HK-2 (cell line): ENCODE measurements around the gene MGAT1.
"Not testable (repeated sequence)": the region's sequence is repeated elsewhere in the genome, so short reads cannot be mapped to it uniquely, and the experiment has no call there.

Experiments
- DNase-seq: peaks from one replicate; pipeline ENCODE4 v3.0.0-alpha.2; 2018; ENCODE audit not compliant: unreplicated experiment

The MGAT1 gene

DNA sequence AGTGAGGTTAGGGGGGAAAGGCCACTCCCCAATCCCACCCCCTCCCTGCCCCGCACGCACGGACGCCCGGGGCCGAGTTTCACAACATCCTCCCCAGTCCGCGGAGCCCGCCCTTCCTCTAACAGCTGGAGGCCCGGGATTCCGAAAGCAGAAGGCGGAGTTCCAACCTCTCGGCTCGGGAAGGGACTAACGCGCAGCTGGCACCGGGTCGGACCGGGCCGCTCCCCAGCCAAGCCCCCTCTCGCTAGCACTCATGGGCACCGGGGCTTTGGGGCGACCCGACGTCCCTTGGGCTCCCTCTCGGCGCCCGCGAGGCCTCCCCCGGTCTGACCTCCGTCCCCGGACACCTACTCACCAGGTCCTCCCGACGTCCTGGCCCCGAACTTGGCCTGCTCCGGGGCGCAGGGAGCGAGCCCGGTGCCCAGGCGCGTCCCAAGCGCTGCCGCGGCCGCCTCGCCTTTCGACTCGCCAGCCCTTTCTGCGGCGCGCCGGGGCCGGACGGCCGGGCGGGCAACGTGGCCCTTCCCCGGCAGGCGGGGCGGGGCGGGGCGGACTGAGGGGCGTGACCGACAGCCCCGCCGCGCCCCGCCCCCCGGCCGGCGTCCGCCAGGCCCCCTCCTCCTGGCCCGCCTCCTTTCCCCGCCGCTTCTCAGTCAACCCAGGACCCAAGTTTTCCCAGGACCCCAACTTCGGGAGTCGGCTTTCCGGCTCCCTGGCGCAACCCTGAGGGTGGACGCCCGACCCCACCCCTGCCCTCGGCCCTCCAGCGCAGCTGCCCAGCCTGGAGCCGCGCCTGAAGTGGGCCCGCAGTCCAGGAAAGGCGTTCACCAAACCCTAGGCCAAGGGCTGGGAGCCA is at the start of gene MGAT1:
Gene MGAT1 (minus strand): TSS at position 482 of the 856 bp plus-strand sequence. CDS start 9,835 bp downstream, outside the sequence.
- peak; percentile 64 for DNase-seq

DNA sequence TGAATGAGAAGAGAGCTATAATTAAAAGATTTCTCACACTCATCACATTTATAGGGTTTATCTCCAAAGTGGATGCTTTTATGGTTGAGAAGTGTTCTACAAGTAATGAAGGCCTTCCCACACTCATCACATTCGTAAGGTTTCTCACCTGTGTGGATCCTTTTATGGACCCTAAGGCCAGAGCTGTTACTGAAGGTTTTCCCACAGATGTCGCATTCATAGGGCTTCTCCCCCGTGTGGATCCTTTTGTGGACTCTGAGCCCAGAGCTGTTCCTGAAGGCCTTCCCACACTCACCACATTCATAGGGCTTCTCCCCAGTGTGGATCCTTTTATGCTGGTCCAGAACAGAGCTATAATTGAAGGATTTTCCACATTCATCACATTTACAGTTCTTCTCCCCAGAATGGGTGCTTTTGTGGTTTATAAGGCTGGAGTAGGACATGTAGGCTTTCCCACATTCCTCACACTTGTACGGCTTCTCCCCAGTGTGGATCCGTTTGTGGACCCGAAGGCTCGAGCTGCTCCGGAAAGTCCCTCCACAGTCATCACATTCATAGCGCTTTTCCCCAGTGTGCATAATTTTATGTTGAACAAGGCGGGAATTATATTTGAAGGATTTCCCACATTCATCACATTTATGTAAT is 48.0 kb upstream of the MGAT1 start:
- no peak for DNase-seq

DNA sequence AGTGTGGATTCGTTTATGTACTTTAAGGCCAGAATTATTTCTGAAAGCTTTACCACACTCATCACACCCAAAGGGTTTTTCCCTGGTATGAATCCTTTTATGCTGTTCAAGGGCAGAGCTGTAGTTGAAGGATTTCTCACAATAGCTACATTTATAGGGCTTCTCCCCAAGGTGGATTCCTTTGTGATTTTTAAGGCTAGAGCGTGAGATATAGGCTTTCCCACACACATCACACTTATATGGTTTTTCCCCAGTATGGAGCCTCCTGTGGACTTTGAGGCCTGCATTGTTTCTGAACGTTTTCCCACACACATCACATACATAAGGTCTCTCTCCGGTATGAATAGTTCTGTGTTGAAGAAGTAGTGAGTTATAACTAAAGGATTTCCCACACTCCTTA is 47.2 kb upstream of the MGAT1 start:
- no peak for DNase-seq

DNA sequence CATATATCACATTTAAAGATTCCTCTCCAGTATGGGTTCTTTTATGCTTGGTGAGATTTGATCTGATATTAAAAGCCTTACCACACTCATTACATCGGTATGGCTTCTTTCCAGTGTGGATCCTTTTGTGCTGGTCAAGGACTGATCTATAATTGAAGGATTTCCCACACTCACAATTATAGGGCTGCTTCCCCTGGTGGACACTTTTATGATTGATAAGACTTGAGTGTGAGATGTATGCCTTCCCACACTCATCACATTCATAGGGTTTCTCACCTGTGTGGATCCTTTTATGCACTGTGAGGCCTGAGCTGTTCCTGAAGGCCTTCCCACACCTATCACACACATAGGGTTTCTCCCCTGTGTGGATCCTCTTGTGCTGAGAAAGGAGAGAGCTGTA is 46.3 kb upstream of the MGAT1 start:
- DNase-seq: no peak

DNA sequence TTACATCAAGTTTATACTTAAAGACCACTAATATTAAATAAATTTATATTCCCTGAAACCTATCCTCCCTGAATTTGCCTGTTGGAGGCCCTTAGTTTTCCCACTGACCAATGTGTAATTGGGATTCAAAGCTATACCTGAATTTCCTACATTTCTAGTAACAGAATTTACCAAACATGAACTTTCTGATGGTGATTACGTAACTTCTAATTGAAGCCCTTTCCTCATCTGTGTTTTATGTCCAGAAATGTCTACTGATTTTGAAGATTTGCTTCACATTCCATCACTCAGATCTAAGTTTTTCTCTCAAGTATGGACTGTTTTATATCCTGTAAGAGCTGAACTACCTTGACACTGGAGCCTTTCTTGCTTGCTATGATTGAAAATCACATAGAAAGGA is 45.7 kb upstream of the MGAT1 start:
- DNase-seq: no peak

DNA sequence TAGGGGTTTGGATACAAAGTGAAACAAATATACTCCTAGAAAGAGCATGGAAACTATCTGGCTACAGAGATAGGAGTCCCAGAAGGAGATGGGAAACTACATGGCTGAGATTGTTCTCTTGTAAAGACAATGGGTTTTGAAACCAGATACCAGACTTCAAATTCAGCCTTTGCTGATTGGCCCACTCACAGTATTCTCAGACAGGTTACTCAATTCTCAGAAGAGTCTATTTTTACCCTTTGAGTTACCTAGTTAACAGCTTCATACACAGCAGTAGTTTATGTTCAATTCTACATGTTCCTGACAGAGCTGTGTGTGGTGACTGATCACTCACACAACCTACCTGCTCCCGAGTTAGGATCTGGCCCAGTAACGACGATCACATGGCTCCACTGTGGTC is 44.4 kb upstream of the MGAT1 start:
- no peak for DNase-seq

DNA sequence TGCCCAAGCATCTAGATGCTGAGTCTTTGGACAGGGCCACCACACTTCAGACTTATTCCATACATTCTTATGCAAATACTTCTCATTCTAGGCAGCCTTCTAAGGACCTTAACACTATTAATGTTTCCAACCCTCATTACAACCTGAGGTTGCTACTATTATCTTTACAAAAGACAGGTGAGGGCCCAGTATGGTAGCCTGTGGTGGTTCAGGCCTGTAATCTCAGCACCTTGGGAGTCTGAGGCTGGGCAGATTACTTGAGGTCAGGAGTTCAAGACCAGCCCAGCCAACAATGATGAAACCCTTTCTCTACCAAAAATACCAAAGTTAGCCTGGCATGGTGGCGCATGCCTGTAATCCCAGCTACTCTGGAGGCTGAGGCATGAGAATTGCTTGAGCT is 42.3 kb upstream of the MGAT1 start:
- DNase-seq: no peak

DNA sequence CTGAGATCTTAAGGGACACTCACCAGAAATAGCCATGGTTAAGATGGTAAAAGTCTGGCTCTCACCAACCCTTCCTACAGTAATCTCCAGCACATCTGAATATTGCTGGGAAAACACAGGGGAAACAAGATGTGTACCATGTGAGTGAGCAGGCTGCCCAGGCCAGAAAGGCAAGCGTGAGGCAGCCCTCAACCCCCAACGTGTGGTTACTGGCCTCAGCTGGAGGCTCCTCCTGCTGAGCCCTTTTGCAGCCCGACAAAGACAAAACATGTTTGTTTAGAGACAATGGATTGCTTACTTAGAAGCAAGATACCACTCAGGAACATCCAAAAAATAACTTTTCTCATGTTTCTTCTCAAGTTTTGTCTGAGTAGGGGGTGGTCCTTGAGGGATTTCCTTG is 41.8 kb upstream of the MGAT1 start:
- DNase-seq: no peak

DNA sequence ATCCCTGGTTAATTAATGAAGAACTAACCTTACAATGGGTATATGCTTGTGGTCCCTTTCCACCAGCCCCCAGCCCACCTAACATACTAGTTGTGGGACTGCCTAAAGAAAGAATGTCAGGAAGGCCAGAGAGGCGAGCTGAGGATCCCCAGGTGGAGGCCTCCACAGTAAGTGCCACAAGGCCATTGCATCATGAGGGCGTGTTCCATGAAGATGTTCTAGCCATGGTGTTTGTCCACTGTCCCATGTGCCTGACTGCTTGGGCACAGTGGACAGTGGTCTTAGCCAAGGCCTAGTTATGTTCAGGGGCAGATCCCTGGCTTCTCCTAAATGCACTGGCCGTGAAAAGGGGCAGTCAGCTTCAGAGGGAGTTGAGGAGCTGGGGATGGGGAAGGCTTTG is 37.3 kb upstream of the MGAT1 start:
- DNase-seq: no peak

DNA sequence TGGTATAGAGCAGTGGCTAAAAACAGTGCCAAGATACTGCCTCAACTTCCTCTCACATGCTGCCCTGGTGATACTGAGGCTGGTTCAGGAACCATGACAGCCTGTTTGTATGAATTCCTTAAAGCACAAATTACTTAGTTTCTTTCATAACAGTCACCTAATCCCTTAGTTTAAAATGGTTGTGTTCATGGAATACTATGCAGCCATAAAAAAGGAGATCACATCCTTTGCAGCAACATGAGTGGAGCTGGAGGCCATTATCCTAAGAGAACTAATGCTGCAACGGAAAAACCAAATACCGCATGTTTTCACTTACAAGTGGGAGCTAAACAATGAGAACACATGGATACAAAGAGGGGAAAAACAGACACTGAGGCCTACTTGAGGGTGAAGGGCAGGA is 36.6 kb upstream of the MGAT1 start:
- DNase-seq: no peak

DNA sequence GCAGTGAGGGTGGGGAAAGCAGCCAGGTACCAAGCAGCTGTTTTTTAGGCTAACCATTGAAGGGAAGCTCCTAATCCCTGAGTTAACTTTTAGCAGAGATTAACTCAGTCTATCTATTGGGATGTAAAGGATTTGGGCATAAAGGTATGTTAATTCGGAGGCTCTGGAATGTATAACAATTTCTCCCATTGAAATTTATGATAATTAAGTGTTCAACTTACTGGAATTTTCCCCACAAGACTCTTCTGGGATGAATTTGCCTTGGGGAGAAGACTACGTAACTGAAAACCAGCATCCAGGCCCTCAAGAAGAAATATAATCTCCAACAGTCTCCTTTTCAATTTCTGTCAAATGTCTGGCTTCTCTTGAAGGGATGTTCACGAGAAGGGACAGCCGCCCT is 34.9 kb upstream of the MGAT1 start:
- DNase-seq: no peak

DNA sequence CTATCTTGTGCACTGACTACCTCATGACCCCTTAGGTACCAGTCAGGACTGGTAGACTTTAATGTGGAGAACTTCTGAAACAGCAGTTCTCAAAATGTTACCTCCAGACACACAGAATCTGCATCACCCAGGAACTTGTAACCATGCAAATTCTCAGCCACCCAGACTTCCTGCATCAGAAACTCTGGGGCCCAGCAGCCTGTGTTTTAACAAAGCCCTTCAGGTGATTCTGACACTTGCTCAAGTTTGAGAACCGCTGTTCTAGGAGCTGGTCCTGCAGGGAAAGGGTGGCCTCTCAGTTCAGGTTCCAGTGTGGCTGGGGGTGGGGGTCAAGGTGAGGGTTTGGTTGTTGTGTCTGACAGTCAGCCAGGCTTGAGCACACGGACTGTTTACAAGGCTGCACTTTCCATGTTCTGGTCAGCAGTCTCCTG is 30.0 kb upstream of the MGAT1 start:
- DNase-seq: no peak

DNA sequence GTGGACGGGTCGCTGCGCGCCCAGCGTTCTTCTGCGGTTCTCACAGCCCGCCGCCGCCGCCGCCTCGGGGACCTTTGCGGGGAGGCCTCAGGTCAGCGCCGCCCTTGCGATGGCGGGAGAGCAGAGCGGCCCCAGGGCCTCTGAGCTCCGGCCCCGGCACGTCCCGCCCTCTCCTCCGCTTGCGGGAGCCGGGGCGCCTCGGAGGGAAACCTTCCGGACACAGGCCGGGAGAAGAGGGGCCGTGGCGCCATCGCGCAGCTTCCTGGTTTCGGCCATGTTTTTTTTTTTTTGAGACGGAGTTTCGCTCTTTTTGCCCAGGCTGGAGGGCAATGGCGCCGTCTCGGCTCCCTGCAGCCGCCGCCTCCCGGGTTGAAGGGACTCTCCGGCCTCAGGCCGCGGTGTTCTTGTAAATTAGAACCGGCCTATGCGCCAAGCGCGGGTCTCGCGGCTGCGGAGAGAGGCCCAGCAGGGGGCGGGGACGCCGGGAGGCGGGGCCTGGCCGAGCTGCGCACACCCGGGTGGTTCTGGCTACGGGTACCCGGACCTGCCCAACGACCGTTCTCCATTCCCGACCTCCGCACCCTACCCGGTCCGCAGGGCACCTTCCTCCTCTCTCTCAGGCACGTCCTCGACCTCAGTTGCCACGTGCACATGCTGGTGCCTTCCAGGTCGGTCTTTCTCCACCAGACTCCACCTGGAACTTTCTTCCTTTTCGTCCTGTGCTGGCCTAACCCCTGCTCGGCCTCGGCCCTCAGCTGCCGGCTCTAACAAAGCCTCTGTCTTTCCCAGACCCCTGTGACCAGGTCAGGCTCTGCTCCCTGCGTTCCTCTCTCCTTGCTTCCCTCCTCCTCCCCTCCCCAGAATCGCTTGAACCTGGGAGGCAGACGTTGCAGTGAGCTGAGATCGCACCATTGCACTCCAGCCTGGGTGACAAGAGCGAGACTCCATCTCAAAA is 28.8 kb upstream of the MGAT1 start:
- peak; percentile 72 for DNase-seq

DNA sequence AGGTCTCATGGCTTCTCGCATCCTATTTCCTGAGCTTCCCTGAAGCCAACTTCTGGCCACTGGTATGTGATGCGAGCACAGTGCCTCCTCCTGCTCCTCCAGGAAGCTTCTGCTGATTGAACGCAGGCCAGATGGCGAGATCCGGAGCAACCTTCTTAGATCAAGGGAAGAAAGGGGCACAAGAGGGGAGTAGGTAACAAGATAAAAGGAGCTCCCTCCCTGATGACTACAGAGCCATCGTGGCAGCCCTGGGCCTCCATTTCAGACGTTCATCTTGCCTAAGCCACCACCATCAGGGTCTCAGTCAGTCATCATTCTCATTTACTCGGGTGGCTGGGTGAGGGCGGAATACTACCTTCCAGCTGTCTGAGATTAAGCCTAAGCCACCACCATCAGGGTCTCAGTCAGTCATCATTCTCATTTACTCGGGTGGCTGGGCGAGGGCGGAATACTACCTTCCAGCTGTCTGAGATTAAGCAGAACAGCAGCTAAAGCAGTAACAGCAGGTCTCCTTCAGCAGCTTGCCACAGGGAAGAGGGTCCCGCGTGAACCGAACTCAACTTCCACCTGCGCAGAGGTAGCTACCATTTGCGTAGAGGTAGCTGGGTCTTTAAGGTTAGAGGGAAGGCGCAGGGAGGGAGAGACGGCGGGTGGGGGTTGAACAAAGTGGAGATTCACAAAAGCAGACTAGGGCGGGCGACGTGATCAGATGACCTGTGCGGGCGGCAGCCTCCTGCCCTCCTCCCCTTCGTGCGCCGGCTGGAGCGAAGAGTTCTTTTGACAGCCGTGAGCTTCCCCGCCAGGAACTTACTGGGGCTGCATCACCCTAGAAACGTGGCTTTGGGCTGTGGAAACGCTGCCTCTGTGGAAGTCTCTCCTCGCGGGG is 27.9 kb upstream of the MGAT1 start:
- no peak for DNase-seq

DNA sequence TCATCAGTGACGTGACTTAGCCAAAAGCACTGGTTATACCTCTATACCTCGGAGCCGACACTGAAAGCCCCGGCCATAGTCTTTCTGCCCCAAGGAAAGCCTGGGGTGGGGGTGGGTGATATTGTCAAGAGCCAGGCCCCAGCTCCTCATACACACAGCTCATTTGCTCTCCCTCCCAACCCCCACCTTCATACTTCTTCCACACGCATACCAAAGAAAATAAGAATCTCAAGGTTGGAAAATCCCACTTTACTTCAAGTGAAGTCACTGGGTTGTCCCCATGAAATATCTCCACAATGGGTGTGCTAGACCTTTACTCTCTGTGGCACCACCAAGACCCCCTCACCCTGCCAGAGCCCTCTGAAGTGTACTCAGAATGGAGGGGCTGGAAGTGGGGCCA is 27.1 kb upstream of the MGAT1 start:
- DNase-seq: no peak

DNA sequence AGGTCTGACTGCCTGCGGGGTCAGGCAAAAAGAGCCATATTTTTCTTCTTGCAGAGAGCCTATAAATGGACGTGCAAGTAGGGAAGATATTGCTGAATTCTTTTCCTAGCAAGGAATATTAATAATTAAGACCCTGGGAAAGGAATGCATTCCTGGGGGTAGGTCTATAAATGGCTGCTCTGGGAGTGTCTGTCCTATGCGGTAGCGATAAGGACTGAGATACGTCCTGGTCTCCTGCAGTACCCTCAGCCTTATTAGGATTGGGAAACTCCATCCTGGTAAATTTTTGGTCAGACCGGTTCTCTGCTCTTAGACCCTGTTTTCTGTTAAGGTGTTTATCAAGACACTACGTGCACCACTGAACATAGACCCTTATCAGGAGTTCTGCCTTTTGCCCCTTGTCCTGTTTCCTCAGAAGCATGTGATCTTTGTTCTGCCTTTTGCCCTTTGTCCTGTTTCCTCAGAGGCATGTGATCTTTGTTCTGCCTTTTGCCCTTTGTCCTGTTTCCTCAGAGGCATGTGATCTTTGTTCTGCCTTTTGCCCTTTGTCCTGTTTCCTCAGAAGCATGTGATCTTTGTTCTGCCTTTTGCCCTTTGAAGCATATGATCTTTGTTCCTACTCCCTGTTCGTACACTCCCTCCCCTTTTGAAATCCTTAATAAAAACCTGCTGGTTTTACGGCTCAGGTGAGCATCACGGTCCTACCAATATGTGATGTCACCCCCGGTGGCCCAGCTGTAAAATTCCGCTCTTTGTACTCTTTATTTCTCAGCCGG is 26.3 kb upstream of the MGAT1 start:
- not testable (repeated sequence) for DNase-seq

DNA sequence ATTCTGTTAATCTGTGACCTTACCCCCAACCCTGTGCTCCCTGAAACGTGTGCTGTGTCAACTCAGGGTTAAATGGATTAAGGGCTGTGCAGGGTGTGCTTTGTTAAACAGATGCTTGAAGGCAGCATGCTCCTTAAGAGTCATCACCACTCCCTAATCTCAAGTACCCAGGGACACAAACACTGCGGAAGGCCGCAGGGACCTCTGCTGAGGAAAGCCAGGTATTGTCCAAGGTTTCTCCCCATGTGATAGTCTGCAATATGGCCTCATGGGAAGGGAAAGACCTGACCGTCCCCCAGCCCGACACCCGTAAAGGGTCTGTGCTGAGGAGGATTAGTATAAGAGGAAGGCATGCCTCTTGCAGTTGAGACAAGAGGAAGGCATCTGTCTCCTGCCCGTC is 24.8 kb upstream of the MGAT1 start:
- not testable (repeated sequence) for DNase-seq

DNA sequence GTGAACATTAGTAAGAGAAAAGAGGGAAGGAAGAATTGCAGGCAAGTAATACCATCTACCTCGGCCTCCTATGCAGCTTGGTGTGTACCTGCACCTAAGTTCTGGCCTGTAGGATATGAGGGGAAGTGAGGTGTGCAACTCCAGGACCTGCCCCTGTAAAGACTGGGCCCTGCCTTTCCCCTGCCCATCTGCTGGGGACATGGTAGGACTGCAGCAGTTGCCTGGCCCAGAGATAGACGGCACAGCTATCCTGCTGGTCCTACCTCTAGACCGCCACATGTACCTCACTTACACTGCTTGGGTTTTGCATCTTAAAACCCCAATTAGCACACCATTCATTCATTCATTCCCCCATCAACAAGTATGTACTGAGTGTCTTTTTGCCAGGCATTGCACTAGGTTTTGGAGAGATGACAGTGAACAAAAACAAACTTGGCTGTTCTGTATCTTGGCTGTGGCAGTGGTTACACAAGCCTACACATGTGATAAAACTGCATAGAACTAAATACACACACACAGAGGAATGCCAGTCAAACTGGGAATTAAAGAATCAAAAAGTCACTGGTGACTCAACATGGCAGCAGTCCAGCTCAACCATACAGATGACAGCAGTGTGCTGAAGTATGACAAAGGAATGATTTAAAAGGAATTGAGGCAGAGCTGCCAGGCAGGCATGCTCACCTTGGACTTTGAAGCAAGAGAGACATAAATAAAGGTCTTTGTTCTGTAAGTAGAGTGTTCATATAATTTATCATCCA is 23.3 kb upstream of the MGAT1 start:
- DNase-seq: peak; percentile 44

DNA sequence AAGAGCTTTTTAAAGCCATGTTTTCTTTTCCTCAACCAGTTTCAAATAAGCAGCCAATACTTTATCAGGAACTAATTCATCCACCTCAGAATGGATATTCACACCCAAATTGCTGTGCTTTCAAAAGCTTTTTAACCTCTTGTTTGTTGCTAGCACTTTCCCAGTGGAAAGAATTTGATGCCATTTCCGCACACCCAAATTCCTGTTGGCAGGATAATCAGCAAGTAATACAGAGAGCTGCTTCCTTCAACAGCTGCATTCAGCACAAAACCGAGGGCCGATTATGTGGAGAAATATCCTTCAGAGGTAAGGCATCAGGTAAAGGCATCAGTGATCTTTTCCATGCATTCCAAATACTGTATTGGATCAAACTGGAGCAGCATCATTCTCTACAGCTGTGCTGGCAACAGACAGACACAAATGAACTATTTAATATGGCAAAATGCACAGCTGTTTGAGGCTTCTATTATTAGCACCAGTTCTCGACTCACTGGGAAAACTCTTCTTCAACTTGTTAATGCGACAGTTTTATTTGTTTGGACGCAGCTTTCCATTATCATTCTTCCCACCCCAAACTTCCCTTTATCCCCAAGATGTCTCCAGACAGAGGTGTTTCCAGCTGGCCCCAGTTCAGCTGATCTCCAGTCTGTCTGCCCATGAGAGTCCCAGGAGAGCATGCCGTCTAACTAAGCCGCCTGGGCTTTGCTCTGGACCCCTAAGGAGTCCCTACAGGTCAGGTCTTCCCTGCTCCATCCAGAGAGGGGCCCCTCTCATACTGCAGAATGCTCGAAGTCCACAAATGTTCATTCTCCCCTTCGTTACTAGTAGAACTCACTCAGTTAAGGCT is 22.2 kb upstream of the MGAT1 start:
- no peak for DNase-seq
